H9 (cell line): ENCODE data around the gene CCNF. TPM values are rescaled to one million over a fixed set of nuclear protein-coding genes. Genes with fewer than 3 reads are reported as not detected.

Source experiments
- DNase-seq: peaks from one replicate; pipeline ENCODE4 v3.0.0-alpha.2; 2017
- H2AFZ ChIP-seq: one replicate; pipeline ENCODE4 v1.6.1; 2013; ENCODE audit warnings: mild to moderate bottlenecking, low read length, control low read depth, moderate library complexity
- H2AK5ac ChIP-seq: 2 replicates; pipeline ENCODE4 v1.6.1; 2013; ENCODE audit warnings: low read length, control low read depth, mixed read lengths; ENCODE audit not compliant: insufficient read length
- H2BK120ac ChIP-seq: one replicate; pipeline ENCODE4 v1.6.1; 2013; ENCODE audit warnings: low read depth, mild to moderate bottlenecking, low read length, control low read depth, inconsistent platforms; ENCODE audit not compliant: poor library complexity, severe bottlenecking
- H2BK12ac ChIP-seq: 2 replicates; pipeline ENCODE4 v1.6.1; 2013; ENCODE audit warnings: low read length, control low read depth, mixed read lengths, low read depth; ENCODE audit not compliant: insufficient read length
- H2BK15ac ChIP-seq: 2 replicates; pipeline ENCODE4 v1.6.1; 2013; ENCODE audit warnings: low read depth, low read length, control low read depth
- H2BK20ac ChIP-seq: one replicate; pipeline ENCODE4 v1.6.1; 2013; ENCODE audit warnings: low read depth, mild to moderate bottlenecking, low read length, control low read depth, inconsistent platforms; ENCODE audit not compliant: poor library complexity, severe bottlenecking
- H2BK5ac ChIP-seq: 2 replicates; pipeline ENCODE4 v1.6.1; 2013; ENCODE audit warnings: low read length, control low read depth, mixed read lengths; ENCODE audit not compliant: insufficient read length
- H3K14ac ChIP-seq: 2 replicates; pipeline ENCODE4 v1.6.1; 2013; ENCODE audit warnings: low read length, control low read depth; ENCODE audit not compliant: insufficient read depth
- H3K18ac ChIP-seq: 2 replicates; pipeline ENCODE4 v1.6.1; 2013; ENCODE audit warnings: low read depth, mild to moderate bottlenecking, mixed read lengths, low read length, control low read depth; ENCODE audit not compliant: insufficient read length
- H3K23ac ChIP-seq: 2 replicates; pipeline ENCODE4 v1.6.1; 2013; ENCODE audit warnings: low read length, control low read depth, mixed read lengths, low read depth; ENCODE audit not compliant: insufficient read length
- H3K23me2 ChIP-seq: 2 replicates; pipeline ENCODE4 v1.6.1; 2013; ENCODE audit warnings: low read depth, mild to moderate bottlenecking, mixed read lengths, low read length, control low read depth; ENCODE audit not compliant: insufficient read length, poor library complexity, severe bottlenecking
- H3K27ac ChIP-seq: 2 replicates; pipeline ENCODE4 v1.5.1; 2013; ENCODE audit warnings: low read length, control low read depth, mixed read lengths, low read depth; ENCODE audit not compliant: insufficient read length
- H3K27me3 ChIP-seq: 2 replicates; pipeline ENCODE4 v1.6.1; 2013; ENCODE audit warnings: low read length, control low read depth, inconsistent platforms; ENCODE audit not compliant: insufficient read depth
- H3K4ac ChIP-seq: 2 replicates; pipeline ENCODE4 v1.6.1; 2013; ENCODE audit warnings: low read depth, mild to moderate bottlenecking, control low read depth, inconsistent platforms, low read length, moderate library complexity
- H3K4me1 ChIP-seq: 2 replicates; pipeline ENCODE4 v1.6.1; 2013; ENCODE audit warnings: low read length, control low read depth, inconsistent platforms; ENCODE audit not compliant: insufficient read depth
- H3K4me2 ChIP-seq: 2 replicates; pipeline ENCODE4 v1.6.1; 2013; ENCODE audit warnings: low read length, control low read depth, mixed read lengths; ENCODE audit not compliant: insufficient read length, insufficient read depth
- H3K56ac ChIP-seq: 2 replicates; pipeline ENCODE4 v1.6.1; 2013; ENCODE audit warnings: low read depth, mild to moderate bottlenecking, mixed read lengths, low read length, control low read depth; ENCODE audit not compliant: insufficient read length
- H3K79me1 ChIP-seq: 2 replicates; pipeline ENCODE4 v1.6.1; 2013; ENCODE audit warnings: low read depth, mild to moderate bottlenecking, moderate library complexity, low read length, control low read depth, inconsistent platforms; ENCODE audit not compliant: insufficient read depth, poor library complexity, severe bottlenecking
- H3K79me2 ChIP-seq: 2 replicates; pipeline ENCODE4 v1.6.1; 2013; ENCODE audit warnings: low read length, control low read depth, inconsistent platforms; ENCODE audit not compliant: insufficient read depth
- H3K9ac ChIP-seq: 2 replicates; pipeline ENCODE4 v1.6.1; 2013; ENCODE audit warnings: low read length, control low read depth, mixed read lengths; ENCODE audit not compliant: insufficient read length; ENCODE audit errors: extremely low read depth
- H3K9me3 ChIP-seq: one replicate; pipeline ENCODE4 v1.6.1; 2013; ENCODE audit warnings: low read depth, low read length, inconsistent platforms; ENCODE audit not compliant: control insufficient read depth
- H3T11ph ChIP-seq: one replicate; pipeline ENCODE4 v1.6.1; 2013; ENCODE audit warnings: mild to moderate bottlenecking, low read length, control low read depth, inconsistent platforms
- H4K20me1 ChIP-seq: one replicate; pipeline ENCODE4 v1.6.1; 2013; ENCODE audit not compliant: control insufficient read depth, insufficient read length, insufficient read depth
- H4K5ac ChIP-seq: 2 replicates; pipeline ENCODE4 v1.6.1; 2013; ENCODE audit warnings: low read depth, mild to moderate bottlenecking, mixed read lengths, low read length, control low read depth; ENCODE audit not compliant: insufficient read length
- H4K8ac ChIP-seq: replicated peaks from 2 replicates; pipeline ENCODE4 v1.6.1; 2013; ENCODE audit warnings: low read length, control low read depth, mixed read lengths, low read depth; ENCODE audit not compliant: insufficient read length
- H4K91ac ChIP-seq: 2 replicates; pipeline ENCODE4 v1.6.1; 2013; ENCODE audit warnings: low read depth, mild to moderate bottlenecking, moderate library complexity, mixed read lengths, low read length, control low read depth; ENCODE audit not compliant: insufficient read length
- H3K27ac Mint-ChIP-seq, 3 experiments: 2 replicates in 2 of 3; 3 replicates in 1 of 3; pipeline ENCODE4 v1.8.0; 2020 to 2021; ENCODE audit warnings: mixed read lengths in 3 of 3, mild to moderate bottlenecking in 1 of 3, moderate library complexity in 1 of 3
- H3K27me3 Mint-ChIP-seq: 2 replicates; pipeline ENCODE4 v1.8.0; 2021; ENCODE audit warnings: low read depth, mild to moderate bottlenecking, moderate library complexity, mixed read lengths
- H3K36me3 Mint-ChIP-seq, 3 experiments: 2 replicates in 2 of 3; 3 replicates in 1 of 3; pipeline ENCODE4 v1.8.0; 2020 to 2021; ENCODE audit warnings: low read depth in 3 of 3, mixed read lengths in 3 of 3; ENCODE audit not compliant: insufficient read depth in 1 of 3
- H3K4me1 Mint-ChIP-seq, 2 experiments: 2 replicates each; pipeline ENCODE4 v1.8.0; 2020; ENCODE audit warnings: mixed read lengths in 2 of 2
- H3K4me3 Mint-ChIP-seq, 2 experiments: 2 replicates in 1 of 2; 3 replicates in 1 of 2; pipeline ENCODE4 v1.8.0; 2020 to 2021; ENCODE audit warnings: mild to moderate bottlenecking in 2 of 2, mixed read lengths in 2 of 2, moderate library complexity in 1 of 2
- H3K9me3 Mint-ChIP-seq, 2 experiments: 2 replicates in 1 of 2; 3 replicates in 1 of 2; pipeline ENCODE4 v1.8.0; 2020; ENCODE audit warnings: mild to moderate bottlenecking in 2 of 2, mixed read lengths in 2 of 2, moderate library complexity in 1 of 2
- WGBS: extraction: QIAGEN DNeasy Blood & Tissue Kit; methylation state at CpG from one replicate; pipeline ENCODE4 v1.1.7; 2013; ENCODE audit warnings: missing lambda C conversion rate, low lambda C conversion rate, mixed read lengths; ENCODE audit not compliant: insufficient read length; ENCODE audit errors: extremely low coverage; 5-methylcytosine and 5-hydroxymethylcytosine counted together
- total RNA-seq: library from RNA; stranded (reverse); gene quantifications from 2 replicates; pipeline ENCODE4 v1.2.1, GENCODE V29; 2021
- TF ChIP-seq, protein P1 (sequence below): fragments of 200-600 bp; sonication (generic); conservative IDR thresholded peaks from 3 replicates; pipeline ENCODE4 v1.8.0; 2021; ENCODE audit warnings: antibody characterized with exemption, mild to moderate bottlenecking

CCNF gene
- total RNA-seq, 1 experiment from 2014 or later = 61.6 TPM

DNA sequence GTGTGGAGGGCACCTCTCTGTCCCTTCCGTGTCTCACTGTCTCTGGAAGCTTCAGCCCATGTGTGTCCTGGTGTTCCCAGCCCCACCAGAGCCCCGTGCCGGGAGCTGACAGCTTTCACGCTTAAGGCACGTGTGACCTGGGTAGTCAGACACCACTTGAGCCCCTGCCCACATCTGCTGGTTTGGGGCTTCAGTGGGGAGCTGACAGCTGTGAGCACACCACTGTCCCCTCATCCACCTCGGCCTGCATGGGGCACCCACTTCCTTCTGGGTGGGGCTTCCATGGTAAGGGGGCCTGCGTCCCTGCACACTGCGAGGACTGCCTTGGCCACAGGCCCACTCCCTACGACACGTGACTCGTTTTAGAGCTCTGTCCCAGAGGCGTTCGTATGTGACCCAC is 28.0 kb downstream of the CCNF start:
- H4K91ac ChIP-seq = no peak overlapping the region
- no CpG with 5 or more reads among the region's 13 CpGs for WGBS
- peak overlapping the region in 1 of 3 experiments; percentile 91; a peak in 1 of 7 replicates for H3K27ac Mint-ChIP-seq
- no peak overlapping the region for H3K4me3 Mint-ChIP-seq
- no peak for DNase-seq
- no peak overlapping the region for H3K27ac ChIP-seq
- H3K79me1 ChIP-seq = peaks cover 7% of the 10 kb centered on the region
- no peak overlapping the region for H3K56ac ChIP-seq
- peaks cover 11% of the 10 kb centered on the region for H3K23me2 ChIP-seq
- no peak overlapping the region for H3K23ac ChIP-seq
- H3K4me1 ChIP-seq = peaks cover 2% of the 10 kb centered on the region; the same call in 1 of the 2 replicates
- no peak overlapping the region for H2BK12ac ChIP-seq
- no peak overlapping the region for H3K4ac ChIP-seq
- no peak overlapping the region for H3K14ac ChIP-seq
- no peak overlapping the region for H2AFZ ChIP-seq
- H3K27me3 ChIP-seq = no peaks in the 10 kb centered on the region
- H3K4me1 Mint-ChIP-seq = peaks cover 9 to 20% of the 10 kb centered on the region in 2 experiments
- H3K4me2 ChIP-seq = no peak overlapping the region
- H3K27me3 Mint-ChIP-seq = no peaks in the 10 kb centered on the region
- H2BK15ac ChIP-seq = no peak overlapping the region
- H4K5ac ChIP-seq = no peak overlapping the region
- TF ChIP-seq, protein P1, sequence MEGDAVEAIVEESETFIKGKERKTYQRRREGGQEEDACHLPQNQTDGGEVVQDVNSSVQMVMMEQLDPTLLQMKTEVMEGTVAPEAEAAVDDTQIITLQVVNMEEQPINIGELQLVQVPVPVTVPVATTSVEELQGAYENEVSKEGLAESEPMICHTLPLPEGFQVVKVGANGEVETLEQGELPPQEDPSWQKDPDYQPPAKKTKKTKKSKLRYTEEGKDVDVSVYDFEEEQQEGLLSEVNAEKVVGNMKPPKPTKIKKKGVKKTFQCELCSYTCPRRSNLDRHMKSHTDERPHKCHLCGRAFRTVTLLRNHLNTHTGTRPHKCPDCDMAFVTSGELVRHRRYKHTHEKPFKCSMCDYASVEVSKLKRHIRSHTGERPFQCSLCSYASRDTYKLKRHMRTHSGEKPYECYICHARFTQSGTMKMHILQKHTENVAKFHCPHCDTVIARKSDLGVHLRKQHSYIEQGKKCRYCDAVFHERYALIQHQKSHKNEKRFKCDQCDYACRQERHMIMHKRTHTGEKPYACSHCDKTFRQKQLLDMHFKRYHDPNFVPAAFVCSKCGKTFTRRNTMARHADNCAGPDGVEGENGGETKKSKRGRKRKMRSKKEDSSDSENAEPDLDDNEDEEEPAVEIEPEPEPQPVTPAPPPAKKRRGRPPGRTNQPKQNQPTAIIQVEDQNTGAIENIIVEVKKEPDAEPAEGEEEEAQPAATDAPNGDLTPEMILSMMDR = no peak
- no peak overlapping the region for H4K8ac ChIP-seq
- no peaks in the 10 kb centered on the region for H4K20me1 ChIP-seq
- H2BK120ac ChIP-seq = no peak overlapping the region
- no peak overlapping the region for H3T11ph ChIP-seq
- no peak overlapping the region for H3K18ac ChIP-seq
- no peak overlapping the region for H2BK5ac ChIP-seq
- H3K36me3 Mint-ChIP-seq = peaks cover 29 to 63% (median 60%) of the 10 kb centered on the region in 3 experiments
- H2AK5ac ChIP-seq = no peak overlapping the region
- no peaks in the 10 kb centered on the region for H3K9me3 ChIP-seq
- no peak overlapping the region for H2BK20ac ChIP-seq
- H3K79me2 ChIP-seq = 0 out of 2 replicates have a peak, but pooled peaks cover 2% of the 10 kb centered on the region
- H3K9ac ChIP-seq = no peak overlapping the region
- H3K9me3 Mint-ChIP-seq = no peaks in the 10 kb centered on the region
